Measurements from ENCODE around the gene EXOC6. TPM values are rescaled to one million over a fixed set of nuclear protein-coding genes. Genes with fewer than 3 reads are reported as not detected.

The EXOC6 gene
- total RNA-seq, 4 donors from 2014 or later: 14.1 to 34.9 (median 16.2) TPM

DNA sequence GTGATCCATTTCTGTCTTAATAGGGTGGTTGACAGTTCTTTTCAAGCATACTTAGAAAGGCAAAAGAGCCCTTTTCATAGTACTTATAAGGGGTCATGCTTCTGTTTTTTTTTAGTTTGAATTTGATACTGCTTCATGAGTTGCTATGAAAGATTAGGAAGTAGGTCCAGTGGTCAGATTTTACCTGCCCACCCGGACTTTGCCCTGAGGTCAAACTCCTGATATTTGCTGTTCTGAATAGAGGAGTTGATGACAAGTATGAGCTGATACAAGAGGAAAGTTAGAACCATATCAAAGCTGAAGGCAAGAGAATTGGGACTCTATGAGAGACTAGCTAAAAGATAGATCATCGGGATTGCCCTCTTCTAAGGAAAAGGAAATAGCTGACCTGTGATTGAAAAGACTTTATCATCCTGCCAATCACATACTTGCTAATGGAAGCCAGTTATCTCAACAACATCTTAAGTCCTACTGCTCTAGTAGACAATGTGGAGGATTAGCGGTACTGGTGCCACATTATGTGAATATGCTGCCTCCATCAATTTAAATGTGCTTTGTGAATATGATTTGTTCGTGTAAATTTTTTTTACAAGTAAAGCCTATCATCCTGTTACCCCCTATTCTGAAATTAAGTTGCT, 174.8 kb downstream of the EXOC6 start:
- H3K4me1 ChIP-seq: no peaks in the 10 kb centered on the region
- TF ChIP-seq, protein P1, sequence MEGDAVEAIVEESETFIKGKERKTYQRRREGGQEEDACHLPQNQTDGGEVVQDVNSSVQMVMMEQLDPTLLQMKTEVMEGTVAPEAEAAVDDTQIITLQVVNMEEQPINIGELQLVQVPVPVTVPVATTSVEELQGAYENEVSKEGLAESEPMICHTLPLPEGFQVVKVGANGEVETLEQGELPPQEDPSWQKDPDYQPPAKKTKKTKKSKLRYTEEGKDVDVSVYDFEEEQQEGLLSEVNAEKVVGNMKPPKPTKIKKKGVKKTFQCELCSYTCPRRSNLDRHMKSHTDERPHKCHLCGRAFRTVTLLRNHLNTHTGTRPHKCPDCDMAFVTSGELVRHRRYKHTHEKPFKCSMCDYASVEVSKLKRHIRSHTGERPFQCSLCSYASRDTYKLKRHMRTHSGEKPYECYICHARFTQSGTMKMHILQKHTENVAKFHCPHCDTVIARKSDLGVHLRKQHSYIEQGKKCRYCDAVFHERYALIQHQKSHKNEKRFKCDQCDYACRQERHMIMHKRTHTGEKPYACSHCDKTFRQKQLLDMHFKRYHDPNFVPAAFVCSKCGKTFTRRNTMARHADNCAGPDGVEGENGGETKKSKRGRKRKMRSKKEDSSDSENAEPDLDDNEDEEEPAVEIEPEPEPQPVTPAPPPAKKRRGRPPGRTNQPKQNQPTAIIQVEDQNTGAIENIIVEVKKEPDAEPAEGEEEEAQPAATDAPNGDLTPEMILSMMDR (IDR thresholded peaks at IDR 0.05): no peak
- no peak for TF ChIP-seq POLR2A (IDR thresholded peaks at IDR 0.05; ENCODE audit: low read depth)
- TF ChIP-seq EP300 (IDR thresholded peaks at IDR 0.05): no peak
- TF ChIP-seq POLR2AphosphoS5 (IDR thresholded peaks at IDR 0.05): no peak
- 97% methylated on average over 4 of the region's 4 CpGs for whole genome bisulfite sequencing

DNA sequence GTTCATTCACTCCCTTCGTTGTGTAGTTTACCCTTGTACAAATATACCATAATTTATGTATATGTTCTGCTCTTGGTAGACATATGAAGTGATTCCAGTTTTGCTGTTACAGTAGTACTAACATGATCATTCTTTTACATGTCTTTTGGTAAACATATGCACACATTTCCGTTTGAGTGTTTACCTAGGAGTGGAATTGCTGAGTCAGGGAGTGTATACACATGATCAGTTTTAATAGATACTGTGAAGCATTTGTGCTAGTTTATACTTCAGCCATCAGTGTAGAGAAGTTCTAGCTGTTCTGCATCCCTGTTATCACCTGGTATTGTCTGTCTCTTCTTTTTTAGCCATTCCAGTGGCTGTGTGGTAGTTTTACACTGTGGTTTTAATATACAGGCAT, 177.8 kb downstream of the EXOC6 start:
- Histone ChIP-seq H3K27me3 (no peaks in the 10 kb centered on the region), H3K9me3 (peaks cover 0 to 8% (median 3%) of the 10 kb centered on the region in 4 donors), H3K4me1 (peaks cover 0 to 14% (median 10%) of the 10 kb centered on the region in 4 donors), H3K4me3 (no peak overlapping the region), H3K27ac (replicated peaks in 1 of 4) (no peak overlapping the region), H3K36me3 (peaks cover 0 to 30% (median 7%) of the 10 kb centered on the region in 4 donors)
- no peak for DNase-seq (ENCODE audit: extremely low spot score)
- 70% methylated on average over 2 of the region's 2 CpGs for WGBS
- intact Hi-C loops (cut with DNase I): no loop called here
- no peak for TF ChIP-seq POLR2AphosphoS5 (IDR thresholded peaks at IDR 0.05)
- TF ChIP-seq, protein P1 (IDR thresholded peaks at IDR 0.05): no peak
- no peak for TF ChIP-seq EP300 (IDR thresholded peaks at IDR 0.05)
- TF ChIP-seq POLR2A (IDR thresholded peaks at IDR 0.05; ENCODE audit: low read depth): no peak

More for the DNA sequence above, 174.8 kb downstream of the EXOC6 start:
- Histone ChIP-seq H3K9me3 (peaks cover 0 to 8% (median 3%) of the 10 kb centered on the region in 4 donors), H3K27ac (replicated peaks in 1 of 4) (no peak overlapping the region), H3K36me3 (peaks cover 0 to 30% (median 7%) of the 10 kb centered on the region in 4 donors), H3K27me3 (no peaks in the 10 kb centered on the region), H3K4me3 (no peak overlapping the region)
- DNase-seq (ENCODE audit: extremely low spot score): no peak
- intact Hi-C loops (cut with DNase I): no loop called here

GRCh38 chr10:93027508-93027907, 179.2 kb downstream of the EXOC6 start:
- peaks cover 0 to 19% (median 11%) of the 10 kb centered on the region in 4 donors for H3K4me1 ChIP-seq
- H3K27ac ChIP-seq (replicated peaks in 1 of 4): no peak overlapping the region
- H3K9me3 ChIP-seq: peaks cover 0 to 8% (median 3%) of the 10 kb centered on the region in 4 donors
- H3K27me3 ChIP-seq: no peaks in the 10 kb centered on the region
- DNase-seq (ENCODE audit: extremely low spot score): no peak
- peaks cover 0 to 30% (median 7%) of the 10 kb centered on the region in 4 donors for H3K36me3 ChIP-seq
- intact Hi-C loops (cut with DNase I): no loop called here
- no peak overlapping the region for H3K4me3 ChIP-seq
- TF ChIP-seq EP300 (IDR thresholded peaks at IDR 0.05): no peak
- TF ChIP-seq, protein P1 (IDR thresholded peaks at IDR 0.05): no peak
- TF ChIP-seq POLR2A (IDR thresholded peaks at IDR 0.05; ENCODE audit: low read depth): no peak
- TF ChIP-seq POLR2AphosphoS5 (IDR thresholded peaks at IDR 0.05): no peak

DNA sequence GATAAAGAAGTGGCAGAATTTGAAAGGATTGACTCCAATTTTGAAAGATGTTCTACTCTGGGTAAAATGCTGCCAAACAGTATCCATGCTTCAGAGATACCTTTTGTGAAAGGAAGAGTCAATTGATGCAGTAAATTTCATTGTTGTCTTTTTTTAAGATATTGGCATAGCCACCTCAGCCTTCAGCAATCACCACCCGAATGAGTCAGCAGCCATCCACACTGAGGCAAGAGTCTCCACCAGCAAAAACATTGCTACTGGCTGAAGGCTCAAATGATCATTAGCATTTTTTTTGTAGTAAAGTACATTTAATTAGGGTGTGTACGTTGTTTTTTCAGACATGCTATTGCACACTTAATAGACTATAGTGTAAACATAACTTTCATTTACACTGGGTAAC, 180.6 kb downstream of the EXOC6 start:
- no peak overlapping the region for H3K4me3 ChIP-seq
- WGBS: 95% methylated on average over 2 of the region's 2 CpGs
- no peak overlapping the region for H3K27ac ChIP-seq (replicated peaks in 1 of 4)
- H3K36me3 ChIP-seq: peaks cover 0 to 30% (median 7%) of the 10 kb centered on the region in 4 donors
- H3K4me1 ChIP-seq: peaks cover 0 to 26% (median 11%) of the 10 kb centered on the region in 4 donors
- intact Hi-C loops (cut with DNase I): no loop called here
- no peak for DNase-seq (ENCODE audit: extremely low spot score)
- H3K27me3 ChIP-seq: no peaks in the 10 kb centered on the region
- peaks cover 0 to 8% (median 3%) of the 10 kb centered on the region in 4 donors for H3K9me3 ChIP-seq
- TF ChIP-seq POLR2A (IDR thresholded peaks at IDR 0.05; ENCODE audit: low read depth): no peak
- TF ChIP-seq, protein P1 (IDR thresholded peaks at IDR 0.05): no peak
- TF ChIP-seq POLR2AphosphoS5 (IDR thresholded peaks at IDR 0.05): no peak
- TF ChIP-seq EP300 (IDR thresholded peaks at IDR 0.05): no peak
